Measurements from ENCODE around the gene MYH6. TPM values are rescaled to one million over a fixed set of nuclear protein-coding genes. Genes with fewer than 3 reads are reported as not detected.
"Not testable (repeated sequence)": the region's sequence is repeated elsewhere in the genome, so short reads cannot be mapped to it uniquely, and the experiment has no call there.

MYH6 gene
- total RNA-seq, 1 donor from 2014 or later, result 4,934 TPM

- ATAC-seq (ENCODE audit: poor library complexity), result peak; percentile 0
- intact Hi-C loops (cut with DNase I), result no loop called here
- DNase-seq, result no peak
These were observed 29.3 kb upstream of the MYH6 start for GRCh38 chr14:23437133-23438100.

- peak; percentile 18 for ATAC-seq (ENCODE audit: poor library complexity)
- no peak for DNase-seq
- intact Hi-C loops (cut with DNase I), result no loop called here
These were observed 28.5 kb upstream of the MYH6 start for GRCh38 chr14:23436327-23437132.

GRCh38 chr14:23435543-23436326 is 27.7 kb upstream of the MYH6 start, which contains the start of gene MYH7:
Gene MYH7 (minus strand): TSS chr14:23435660. CDS start chr14:23433732, 1,928 bp downstream.
- ATAC-seq (ENCODE audit: poor library complexity) (peak; percentile 47), DNase-seq (peak; percentile 79)
- intact Hi-C loops (cut with DNase I), result no loop called here

GRCh38 chr14:23434488-23435222 is 26.6 kb upstream of the MYH6 start:
- intact Hi-C loops (cut with DNase I), result no loop called here
- no peak for ATAC-seq (ENCODE audit: poor library complexity)
- DNase-seq, result no peak

- ATAC-seq (ENCODE audit: poor library complexity) (no peak), DNase-seq (no peak)
- intact Hi-C loops (cut with DNase I), result no loop called here
These were observed 25.4 kb upstream of the MYH6 start for GRCh38 chr14:23433457-23433856.

GRCh38 chr14:23432946-23433345 is 24.9 kb upstream of the MYH6 start:
- DNase-seq (no peak), ATAC-seq (ENCODE audit: poor library complexity) (no peak)

GRCh38 chr14:23432102-23432925 is 24.2 kb upstream of the MYH6 start:
- DNase-seq (no peak), ATAC-seq (ENCODE audit: poor library complexity) (no peak)
- intact Hi-C loops (cut with DNase I), result no loop called here

More at GRCh38 chr14:23432946-23433345, 24.9 kb upstream of the MYH6 start:
- intact Hi-C loops (cut with DNase I), result no loop called here

GRCh38 chr14:23431486-23431885 is 23.4 kb upstream of the MYH6 start:
- DNase-seq (no peak), ATAC-seq (ENCODE audit: poor library complexity) (no peak)
- intact Hi-C loops (cut with DNase I), result no loop called here

GRCh38 chr14:23430723-23431085 is 22.6 kb upstream of the MYH6 start:
- DNase-seq (no peak), ATAC-seq (ENCODE audit: poor library complexity) (no peak)
- intact Hi-C loops (cut with DNase I), result no loop called here

- intact Hi-C loops (cut with DNase I), result no loop called here
- no peak for DNase-seq
These were observed 22.1 kb upstream of the MYH6 start for GRCh38 chr14:23430016-23430722.

GRCh38 chr14:23428686-23429495 is 20.8 kb upstream of the MYH6 start:
- intact Hi-C loops (cut with DNase I), result no loop called here
- ATAC-seq (ENCODE audit: poor library complexity) (peak; percentile 1), DNase-seq (no peak)

More at GRCh38 chr14:23430016-23430722, 22.1 kb upstream of the MYH6 start:
- ATAC-seq (ENCODE audit: poor library complexity), result no peak

- intact Hi-C loops (cut with DNase I); ATAC-seq (ENCODE audit: poor library complexity); DNase-seq: not testable (repeated sequence)
These were observed 17.7 kb upstream of the MYH6 start for GRCh38 chr14:23425798-23426197.

- intact Hi-C loops (cut with DNase I), result no loop called here
- DNase-seq (no peak), ATAC-seq (ENCODE audit: poor library complexity) (no peak)
These were observed 17.1 kb upstream of the MYH6 start for GRCh38 chr14:23425169-23425568.

GRCh38 chr14:23423657-23424056 is 15.6 kb upstream of the MYH6 start:
- intact Hi-C loops (cut with DNase I), result no loop called here
- DNase-seq (no peak), ATAC-seq (ENCODE audit: poor library complexity) (no peak)

- ATAC-seq (ENCODE audit: poor library complexity) (no peak), DNase-seq (no peak)
- intact Hi-C loops (cut with DNase I), result no loop called here
These were observed 13.5 kb upstream of the MYH6 start for GRCh38 chr14:23421594-23421993.

GRCh38 chr14:23419646-23420045 is 11.6 kb upstream of the MYH6 start:
- intact Hi-C loops (cut with DNase I); DNase-seq; ATAC-seq (ENCODE audit: poor library complexity): not testable (repeated sequence)

Data from Right ventricle myocardium superior (tissue), 1 donor.